ENCODE data around the gene TBC1D22A. TPM values are rescaled to one million over a fixed set of nuclear protein-coding genes. Genes with fewer than 3 reads are reported as not detected.

The TBC1D22A gene
- total RNA-seq, 1 experiment from 2014 or later = 27.6 TPM

- H3K4me3 Mint-ChIP-seq (ENCODE audit: low read depth, unreplicated experiment) = no peak overlapping the region
- H3K36me3 Mint-ChIP-seq (ENCODE audit: insufficient read depth, unreplicated experiment) = no peaks in the 10 kb centered on the region
- no peak overlapping the region for H3K27ac Mint-ChIP-seq (ENCODE audit: unreplicated experiment)
- intact Hi-C loops (cut with micrococcal nuclease; ENCODE audit: unreplicated experiment) = no loop called here
- TF ChIP-seq CTCF (IDR thresholded peaks at IDR 0.05; ENCODE audit: unreplicated experiment) = no peak
- CTCF ChIA-PET = no interaction called here
- DNase-seq = no peak
- peaks cover 17% of the 10 kb centered on the region for H3K4me1 Mint-ChIP-seq (ENCODE audit: low read depth, unreplicated experiment)
- no peaks in the 10 kb centered on the region for H3K27me3 Mint-ChIP-seq (ENCODE audit: unreplicated experiment)
- no TSS peak for BruUV-seq (replicated peaks)
- H3K9me3 Mint-ChIP-seq (ENCODE audit: low read depth, unreplicated experiment) = no peaks in the 10 kb centered on the region
These were observed 61.2 kb downstream of the TBC1D22A start for GRCh38 chr22:46823654-46824053.

- Mint-ChIP-seq H3K27ac (ENCODE audit: unreplicated experiment) (peak overlapping the region; percentile 5), H3K9me3 (ENCODE audit: low read depth, unreplicated experiment) (no peaks in the 10 kb centered on the region), H3K27me3 (ENCODE audit: unreplicated experiment) (no peaks in the 10 kb centered on the region), H3K4me1 (ENCODE audit: low read depth, unreplicated experiment) (peaks cover 24% of the 10 kb centered on the region), H3K4me3 (ENCODE audit: low read depth, unreplicated experiment) (no peak overlapping the region), H3K36me3 (ENCODE audit: insufficient read depth, unreplicated experiment) (no peaks in the 10 kb centered on the region)
- no TSS peak for BruUV-seq (replicated peaks)
- CTCF ChIA-PET = no interaction called here
- TF ChIP-seq CTCF (IDR thresholded peaks at IDR 0.05; ENCODE audit: unreplicated experiment) = no peak
- DNase-seq = no peak
- intact Hi-C loops (cut with micrococcal nuclease; ENCODE audit: unreplicated experiment) = no loop called here
These were observed 62.0 kb downstream of the TBC1D22A start for GRCh38 chr22:46824344-46824909.

- TF ChIP-seq CTCF (IDR thresholded peaks at IDR 0.05; ENCODE audit: unreplicated experiment) = no peak
- H3K4me1 Mint-ChIP-seq (ENCODE audit: low read depth, unreplicated experiment) = peaks cover 31% of the 10 kb centered on the region
- H3K9me3 Mint-ChIP-seq (ENCODE audit: low read depth, unreplicated experiment) = no peaks in the 10 kb centered on the region
- CTCF ChIA-PET = no interaction called here
- no peak overlapping the region for H3K27ac Mint-ChIP-seq (ENCODE audit: unreplicated experiment)
- no peaks in the 10 kb centered on the region for H3K27me3 Mint-ChIP-seq (ENCODE audit: unreplicated experiment)
- intact Hi-C loops (cut with micrococcal nuclease; ENCODE audit: unreplicated experiment) = no loop called here
- no peak for DNase-seq
- no TSS peak for BruUV-seq (replicated peaks)
- no peaks in the 10 kb centered on the region for H3K36me3 Mint-ChIP-seq (ENCODE audit: insufficient read depth, unreplicated experiment)
- no peak overlapping the region for H3K4me3 Mint-ChIP-seq (ENCODE audit: low read depth, unreplicated experiment)
These were observed 62.6 kb downstream of the TBC1D22A start for GRCh38 chr22:46824980-46825544.

DNA sequence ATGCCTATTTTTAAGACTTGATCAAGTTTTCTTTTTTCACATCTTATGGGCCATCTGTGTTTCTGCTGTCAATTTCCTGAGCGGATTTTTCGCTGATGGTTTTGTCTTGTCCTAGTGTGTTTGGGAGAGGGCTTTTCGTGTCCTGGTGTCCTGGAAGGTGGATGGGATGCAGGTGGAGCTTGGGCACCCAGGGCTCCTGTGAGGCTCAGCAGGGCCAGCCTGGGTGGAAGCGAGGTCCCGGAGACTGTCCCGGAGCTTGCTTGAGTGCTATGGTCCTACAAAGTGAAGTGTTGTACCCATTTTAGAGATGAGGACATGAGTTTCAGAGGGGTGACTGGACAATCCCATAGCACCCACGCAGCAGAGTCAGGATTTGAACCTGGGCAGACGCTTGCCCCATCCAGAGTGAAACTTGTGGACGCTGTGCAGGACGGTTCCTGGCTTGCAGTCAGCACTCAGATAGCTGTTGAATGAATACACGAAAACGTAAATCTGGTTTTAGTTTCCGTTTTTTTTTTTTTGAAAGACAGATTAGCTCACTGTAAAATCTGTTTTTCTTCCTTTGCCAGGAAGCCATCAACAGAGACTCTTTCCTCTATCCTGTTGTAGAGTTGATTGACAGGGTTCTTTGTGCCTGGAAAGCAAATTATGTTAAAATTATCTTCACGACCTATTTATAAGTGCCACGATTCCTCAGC is 64.1 kb downstream of the TBC1D22A start:
- DNase-seq = no peak
- TF ChIP-seq CTCF (IDR thresholded peaks at IDR 0.05; ENCODE audit: unreplicated experiment) = no peak
- Mint-ChIP-seq H3K4me1 (ENCODE audit: low read depth, unreplicated experiment) (peaks cover 41% of the 10 kb centered on the region), H3K27me3 (ENCODE audit: unreplicated experiment) (no peaks in the 10 kb centered on the region), H3K27ac (ENCODE audit: unreplicated experiment) (no peak overlapping the region), H3K9me3 (ENCODE audit: low read depth, unreplicated experiment) (no peaks in the 10 kb centered on the region), H3K36me3 (ENCODE audit: insufficient read depth, unreplicated experiment) (no peaks in the 10 kb centered on the region), H3K4me3 (ENCODE audit: low read depth, unreplicated experiment) (no peak overlapping the region)
- intact Hi-C loops (cut with micrococcal nuclease; ENCODE audit: unreplicated experiment) = no loop called here
- BruUV-seq (replicated peaks) = no TSS peak
- CTCF ChIA-PET = no interaction called here
